ENCODE results near the gene LMO7. TPM values are rescaled to one million over a fixed set of nuclear protein-coding genes. Genes with fewer than 3 reads are reported as not detected.
A peak's percentile ranks its signal among the peaks of the same experiment; 100 is the strongest.

Gene LMO7
- total RNA-seq, 2 experiments from 2014 or later: 12.2 to 15.3 TPM

DNA sequence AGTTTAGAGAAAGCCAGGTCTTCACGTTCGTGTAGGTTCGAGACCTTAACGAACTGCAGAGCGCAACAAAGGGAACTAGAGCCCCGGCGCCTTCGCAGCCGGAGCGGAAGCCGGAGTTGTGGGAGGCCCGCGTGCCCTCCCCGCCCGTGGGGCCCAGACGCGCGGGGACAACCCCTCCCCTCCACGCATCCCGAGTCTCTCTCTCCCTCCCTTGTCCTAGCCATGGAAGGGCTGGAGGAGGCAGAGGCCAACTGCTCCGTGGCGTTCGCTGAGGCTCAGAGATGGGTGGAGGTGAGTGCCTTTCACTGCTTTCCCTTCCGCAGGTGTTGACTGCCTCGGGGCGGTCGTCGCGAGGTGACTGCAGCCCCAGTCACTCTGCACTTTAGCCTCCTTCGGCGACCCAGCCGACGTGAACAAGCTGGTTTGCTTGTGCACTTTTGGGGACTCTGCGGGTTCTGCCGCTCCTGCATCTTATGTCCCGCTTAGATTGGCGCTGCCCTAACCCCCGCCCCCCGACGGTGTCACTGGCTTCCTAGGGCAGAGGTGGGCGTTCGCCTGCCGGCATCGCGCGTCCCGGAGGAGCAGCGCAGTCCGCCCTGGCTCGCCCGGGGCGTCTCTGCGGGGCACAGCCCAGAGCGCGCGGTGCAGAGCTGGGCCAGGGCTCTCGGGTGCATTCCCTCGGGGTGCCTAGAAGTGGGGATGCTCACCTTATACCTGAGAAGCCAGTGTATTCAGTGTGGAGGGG, 478 bp downstream of the LMO7 start:
- Mint-ChIP-seq H3K27ac (peak overlapping the region; percentile 49), H3K9me3 (no peaks in the 10 kb centered on the region), H3K4me1 (ENCODE audit: low read depth) (peaks cover 8% of the 10 kb centered on the region), H3K4me3 (peak overlapping the region; percentile 73), H3K36me3 (ENCODE audit: low read depth) (no peaks in the 10 kb centered on the region), H3K27me3 (peaks cover 18% of the 10 kb centered on the region)
- TF ChIP-seq, protein P1, sequence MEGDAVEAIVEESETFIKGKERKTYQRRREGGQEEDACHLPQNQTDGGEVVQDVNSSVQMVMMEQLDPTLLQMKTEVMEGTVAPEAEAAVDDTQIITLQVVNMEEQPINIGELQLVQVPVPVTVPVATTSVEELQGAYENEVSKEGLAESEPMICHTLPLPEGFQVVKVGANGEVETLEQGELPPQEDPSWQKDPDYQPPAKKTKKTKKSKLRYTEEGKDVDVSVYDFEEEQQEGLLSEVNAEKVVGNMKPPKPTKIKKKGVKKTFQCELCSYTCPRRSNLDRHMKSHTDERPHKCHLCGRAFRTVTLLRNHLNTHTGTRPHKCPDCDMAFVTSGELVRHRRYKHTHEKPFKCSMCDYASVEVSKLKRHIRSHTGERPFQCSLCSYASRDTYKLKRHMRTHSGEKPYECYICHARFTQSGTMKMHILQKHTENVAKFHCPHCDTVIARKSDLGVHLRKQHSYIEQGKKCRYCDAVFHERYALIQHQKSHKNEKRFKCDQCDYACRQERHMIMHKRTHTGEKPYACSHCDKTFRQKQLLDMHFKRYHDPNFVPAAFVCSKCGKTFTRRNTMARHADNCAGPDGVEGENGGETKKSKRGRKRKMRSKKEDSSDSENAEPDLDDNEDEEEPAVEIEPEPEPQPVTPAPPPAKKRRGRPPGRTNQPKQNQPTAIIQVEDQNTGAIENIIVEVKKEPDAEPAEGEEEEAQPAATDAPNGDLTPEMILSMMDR (IDR thresholded peaks at IDR 0.05): no peak
- CTCF ChIA-PET: no interaction called here
- POLR2A ChIA-PET: no interaction called here
- DNase-seq: peak; percentile 55
- intact Hi-C loops (cut with micrococcal nuclease): no loop called here
- ATAC-seq: peak; percentile 70

DNA sequence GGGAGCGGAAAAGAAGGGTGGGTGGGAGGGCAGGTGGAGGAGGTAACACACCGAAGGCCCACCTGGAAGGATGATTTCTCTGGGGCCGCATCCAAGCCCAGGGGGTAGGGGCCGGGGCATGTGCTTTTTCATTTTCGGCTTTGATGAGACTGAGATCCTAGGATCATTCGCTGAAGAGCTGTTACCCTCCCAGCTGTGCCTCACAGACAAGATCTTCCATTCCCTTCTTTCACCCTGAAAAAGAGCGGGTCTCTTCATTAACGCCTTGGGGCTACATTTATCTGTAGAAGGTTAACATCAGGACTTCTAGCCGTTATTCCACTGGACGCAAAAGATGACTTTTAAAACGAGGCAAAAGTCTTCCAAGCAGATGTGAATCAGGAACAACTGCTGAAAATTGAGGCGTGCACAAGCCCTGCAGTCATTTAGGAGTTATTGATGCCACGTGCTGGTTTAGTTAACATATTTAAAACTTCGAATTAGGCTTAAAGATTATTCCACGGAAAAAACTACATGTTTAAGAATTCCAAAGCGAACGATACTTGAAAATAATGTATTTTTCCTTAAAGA, 1.1 kb downstream of the LMO7 start:
- no peaks in the 10 kb centered on the region for H3K36me3 Mint-ChIP-seq (ENCODE audit: low read depth)
- no peaks in the 10 kb centered on the region for H3K9me3 Mint-ChIP-seq
- ATAC-seq: no peak
- peaks cover 18% of the 10 kb centered on the region for H3K27me3 Mint-ChIP-seq
- no peak overlapping the region for H3K27ac Mint-ChIP-seq
- POLR2A ChIA-PET: interaction anchor here (0.6 kb wide), 1 partner anchor 312 kb away, joined by 3 read pairs; no protein-coding TSS in a partner anchor
- H3K4me1 Mint-ChIP-seq (ENCODE audit: low read depth): peaks cover 8% of the 10 kb centered on the region
- intact Hi-C loops (cut with micrococcal nuclease): no loop called here
- CTCF ChIA-PET: no interaction called here
- TF ChIP-seq, protein P1 (IDR thresholded peaks at IDR 0.05): no peak
- peak; percentile 5 for DNase-seq
- peak overlapping the region; percentile 73 for H3K4me3 Mint-ChIP-seq

DNA sequence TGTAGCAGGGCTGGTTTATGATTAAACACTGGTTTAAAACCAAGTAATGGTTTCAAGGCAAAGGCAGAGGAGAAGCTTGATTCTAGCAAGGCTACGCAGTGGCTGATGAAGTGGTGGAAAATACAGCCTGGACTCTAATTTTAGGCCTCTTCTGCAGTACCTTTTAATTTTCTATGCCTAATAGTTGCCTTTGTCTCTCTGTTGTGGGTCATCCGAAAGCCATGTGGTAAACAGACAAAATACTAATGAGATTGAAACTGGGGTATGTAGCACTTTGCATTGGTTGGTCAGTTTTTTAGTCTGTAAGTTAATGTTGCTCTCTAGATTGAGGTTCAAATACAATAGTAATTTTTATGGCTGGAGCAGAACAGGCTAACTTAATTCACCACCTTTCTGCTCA, 3.3 kb downstream of the LMO7 start:
- Mint-ChIP-seq H3K27ac (no peak overlapping the region), H3K4me1 (ENCODE audit: low read depth) (peaks cover 5% of the 10 kb centered on the region), H3K9me3 (no peaks in the 10 kb centered on the region), H3K27me3 (peaks cover 18% of the 10 kb centered on the region), H3K36me3 (ENCODE audit: low read depth) (no peaks in the 10 kb centered on the region), H3K4me3 (no peak overlapping the region)
- TF ChIP-seq, protein P1 (IDR thresholded peaks at IDR 0.05): no peak
- intact Hi-C loops (cut with micrococcal nuclease): no loop called here
- DNase-seq: no peak
- ATAC-seq: no peak
- CTCF ChIA-PET: no interaction called here
- POLR2A ChIA-PET: no interaction called here

DNA sequence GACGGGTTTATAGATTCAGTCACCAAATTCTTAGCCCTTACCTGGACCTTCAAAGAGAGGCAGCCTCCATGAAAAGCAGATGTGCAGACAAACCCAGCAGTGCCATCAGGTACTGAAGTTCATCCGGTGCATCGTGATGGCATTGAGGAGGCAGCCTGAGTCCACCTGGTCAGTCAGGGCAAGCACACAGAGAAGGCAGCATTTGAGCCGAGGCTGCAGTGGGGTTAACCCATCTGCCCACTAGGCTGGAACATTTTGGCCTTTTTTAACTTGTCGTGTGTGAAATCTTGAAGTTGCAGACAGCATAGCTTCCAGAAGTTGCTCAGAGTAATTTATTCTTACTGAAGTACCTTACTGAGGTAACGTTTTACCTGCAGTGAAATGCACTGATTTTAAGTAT, 4.9 kb downstream of the LMO7 start:
- TF ChIP-seq, protein P1 (IDR thresholded peaks at IDR 0.05): no peak
- H3K27ac Mint-ChIP-seq: no peak overlapping the region
- DNase-seq (no peak), ATAC-seq (no peak)
- H3K27me3 Mint-ChIP-seq: peaks cover 18% of the 10 kb centered on the region
- no peak overlapping the region for H3K4me3 Mint-ChIP-seq
- H3K36me3 Mint-ChIP-seq (ENCODE audit: low read depth): no peaks in the 10 kb centered on the region
- CTCF ChIA-PET: interaction anchor here (0.9 kb wide), 1 partner anchor 27 kb away, joined by 3 read pairs; no protein-coding TSS in a partner anchor
- POLR2A ChIA-PET: interaction anchor here (0.6 kb wide), 1 partner anchor 19 kb away, joined by 3 read pairs; no protein-coding TSS in a partner anchor
- H3K4me1 Mint-ChIP-seq (ENCODE audit: low read depth): peaks cover 5% of the 10 kb centered on the region
- intact Hi-C loops (cut with micrococcal nuclease): no loop called here
- H3K9me3 Mint-ChIP-seq: no peaks in the 10 kb centered on the region

DNA sequence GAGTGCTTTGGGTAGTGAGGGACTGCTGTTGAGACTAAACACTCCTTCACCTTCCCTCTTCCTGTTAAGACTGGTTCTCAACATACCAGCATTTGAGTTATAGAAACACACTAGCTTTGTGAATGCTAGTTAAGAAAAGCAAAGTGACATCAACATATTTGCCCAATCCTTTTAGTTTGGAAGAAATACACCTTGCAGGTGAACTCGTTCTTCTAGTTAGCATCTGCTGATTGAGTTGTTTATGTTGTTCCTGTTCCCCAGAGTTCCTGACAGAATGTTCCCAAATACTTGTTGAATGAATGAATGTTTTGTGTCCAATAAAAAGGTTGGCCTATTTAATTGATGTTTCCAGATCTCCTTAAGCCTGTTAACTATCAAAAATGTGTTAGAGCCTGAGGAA, 7.1 kb downstream of the LMO7 start:
- no peaks in the 10 kb centered on the region for H3K4me1 Mint-ChIP-seq (ENCODE audit: low read depth)
- CTCF ChIA-PET: interaction anchor here (0.6 kb wide), 1 partner anchor 197 kb away, joined by 4 read pairs; no protein-coding TSS in a partner anchor
- no peak overlapping the region for H3K27ac Mint-ChIP-seq
- H3K36me3 Mint-ChIP-seq (ENCODE audit: low read depth): no peaks in the 10 kb centered on the region
- TF ChIP-seq, protein P1 (IDR thresholded peaks at IDR 0.05): no peak
- POLR2A ChIA-PET: interaction anchor here (0.6 kb wide), 1 partner anchor 92 kb away, joined by 3 read pairs; no protein-coding TSS in a partner anchor
- no peak for DNase-seq
- ATAC-seq: no peak
- no peaks in the 10 kb centered on the region for H3K9me3 Mint-ChIP-seq
- H3K4me3 Mint-ChIP-seq: no peak overlapping the region
- peaks cover 7% of the 10 kb centered on the region for H3K27me3 Mint-ChIP-seq
- intact Hi-C loops (cut with micrococcal nuclease): no loop called here

Data from activated CD8-positive, alpha-beta T cell treated with anti-CD3 and anti-CD28 coated beads for 36 hours (primary cell).